GM19035 (cell line): ENCODE measurements around the gene RNF213.

Experiments
- ATAC-seq: cut with Tn5 transposase; IDR thresholded peaks from one replicate; pipeline ENCODE4 v1.9.1; 2021; ENCODE audit not compliant: unreplicated experiment

Gene RNF213

GRCh38 chr17:80414508-80414802 lies 153.8 kb downstream of the RNF213 start:
- peak; percentile 14 for ATAC-seq

- ATAC-seq: peak; percentile 90
Observed at GRCh38 chr17:80414803-80415625, 154.4 kb downstream of the RNF213 start, which contains the start of gene ENDOV. Gene ENDOV, plus strand, starts transcription at chr17:80415167. Its CDS starts 28 bp downstream, at chr17:80415195.

GRCh38 chr17:80415626-80416137 lies 155.0 kb downstream of the RNF213 start:
- ATAC-seq: no peak

GRCh38 chr17:80416260-80416939 lies 155.7 kb downstream of the RNF213 start:
- no peak for ATAC-seq

GRCh38 chr17:80416940-80417293 lies 156.3 kb downstream of the RNF213 start:
- no peak for ATAC-seq

GRCh38 chr17:80418589-80418988 lies 157.9 kb downstream of the RNF213 start:
- ATAC-seq: no peak

GRCh38 chr17:80419255-80419654 lies 158.6 kb downstream of the RNF213 start:
- no peak for ATAC-seq

- ATAC-seq: no peak
Observed at GRCh38 chr17:80421381-80422090, 160.9 kb downstream of the RNF213 start.

GRCh38 chr17:80422276-80422675 lies 161.6 kb downstream of the RNF213 start:
- no peak for ATAC-seq

GRCh38 chr17:80422981-80423380 lies 162.3 kb downstream of the RNF213 start:
- no peak for ATAC-seq

- no peak for ATAC-seq
Observed at GRCh38 chr17:80423536-80424225, 163.0 kb downstream of the RNF213 start.

- ATAC-seq: no peak
Observed at GRCh38 chr17:80424261-80424660, 163.6 kb downstream of the RNF213 start.

- no peak for ATAC-seq
Observed at GRCh38 chr17:80424878-80425765, 164.5 kb downstream of the RNF213 start.

GRCh38 chr17:80425835-80426426 lies 165.3 kb downstream of the RNF213 start:
- no peak for ATAC-seq

GRCh38 chr17:80426671-80427326 lies 166.1 kb downstream of the RNF213 start:
- no peak for ATAC-seq

- ATAC-seq: no peak
Observed at GRCh38 chr17:80427366-80428282, 167.0 kb downstream of the RNF213 start.

GRCh38 chr17:80428363-80428762 lies 167.7 kb downstream of the RNF213 start:
- ATAC-seq: no peak

GRCh38 chr17:80428796-80429195 lies 168.1 kb downstream of the RNF213 start:
- no peak for ATAC-seq
